HG03521 (cell line): ENCODE results near the gene TRIM2.
"Not testable (repeated sequence)": the region's sequence is repeated elsewhere in the genome, so short reads cannot be mapped to it uniquely, and the experiment has no call there.

ENCODE experiments used
- ATAC-seq: cut with Tn5 transposase; IDR thresholded peaks from one replicate; pipeline ENCODE4 v1.9.1; 2021; ENCODE audit warnings: mild to moderate bottlenecking, moderate library complexity; ENCODE audit not compliant: unreplicated experiment

Gene TRIM2

GRCh38 chr4:153186046-153186728, 18.1 kb upstream of the TRIM2 start:
- ATAC-seq: no peak

DNA sequence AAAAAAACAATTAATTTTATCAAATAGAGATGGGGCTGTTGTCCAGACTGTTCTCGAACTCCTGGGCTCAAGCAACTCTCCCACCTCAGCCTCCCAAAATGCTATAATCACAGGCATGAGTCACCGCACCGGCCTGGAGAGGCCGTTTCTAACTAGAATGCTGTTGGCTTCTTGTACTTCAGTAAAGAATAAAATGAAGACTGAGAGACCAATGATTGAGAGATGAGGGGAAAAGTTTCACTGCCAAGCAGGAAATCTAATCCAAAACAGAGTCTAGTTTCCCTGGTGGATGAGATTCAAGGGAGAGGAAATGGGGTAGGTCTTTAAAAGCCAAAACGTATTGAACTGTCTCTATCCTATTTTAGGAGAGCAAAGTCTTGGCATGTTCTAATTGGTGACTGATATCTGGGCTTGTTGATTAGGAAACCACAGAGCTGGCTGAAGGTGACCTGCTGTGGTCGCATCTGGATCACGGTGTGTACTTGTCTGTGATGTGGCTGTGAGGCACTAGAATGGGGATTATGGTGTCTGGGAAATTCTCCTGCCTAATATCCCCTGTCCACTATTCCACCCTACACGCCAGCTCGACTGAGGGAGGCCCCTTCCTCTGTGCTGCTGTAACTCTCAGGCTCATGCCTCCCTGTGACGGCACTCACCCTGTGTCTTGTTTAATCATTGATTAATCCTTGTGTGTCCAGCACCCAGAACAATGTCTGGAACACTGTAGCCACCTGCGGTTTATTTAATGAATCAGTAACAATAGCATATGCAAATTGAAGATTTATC, 15.0 kb upstream of the TRIM2 start:
- no peak for ATAC-seq

DNA sequence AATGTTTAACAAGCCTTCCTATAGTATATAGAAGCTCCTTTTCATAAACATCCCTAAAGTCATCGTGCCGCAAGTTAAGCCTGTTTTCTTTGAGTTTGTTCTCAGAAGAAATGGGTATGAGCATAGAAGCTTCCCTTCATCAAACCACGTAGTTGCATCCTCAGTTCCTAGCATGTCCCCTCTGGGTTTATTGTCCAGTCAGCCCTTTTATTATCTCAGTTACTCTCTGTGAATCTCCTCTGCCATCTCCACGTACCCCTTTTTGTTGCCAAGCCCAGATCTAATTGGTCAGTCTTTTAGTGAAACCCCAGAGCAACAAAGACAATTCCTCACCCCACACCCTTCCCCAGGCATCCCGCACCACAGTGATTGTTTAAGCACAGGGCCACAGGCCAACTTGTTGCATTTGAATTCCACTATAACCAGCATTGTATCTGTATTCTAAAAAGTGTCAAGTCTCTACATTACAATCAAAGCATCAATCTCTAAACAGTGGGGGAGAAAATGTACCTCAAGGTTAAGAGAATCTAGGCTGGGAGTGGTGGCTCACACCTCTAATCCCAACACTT, 12.4 kb upstream of the TRIM2 start:
- ATAC-seq: no peak

- ATAC-seq: no peak
Measured at GRCh38 chr4:153197301-153197700, 6.9 kb upstream of the TRIM2 start.

DNA sequence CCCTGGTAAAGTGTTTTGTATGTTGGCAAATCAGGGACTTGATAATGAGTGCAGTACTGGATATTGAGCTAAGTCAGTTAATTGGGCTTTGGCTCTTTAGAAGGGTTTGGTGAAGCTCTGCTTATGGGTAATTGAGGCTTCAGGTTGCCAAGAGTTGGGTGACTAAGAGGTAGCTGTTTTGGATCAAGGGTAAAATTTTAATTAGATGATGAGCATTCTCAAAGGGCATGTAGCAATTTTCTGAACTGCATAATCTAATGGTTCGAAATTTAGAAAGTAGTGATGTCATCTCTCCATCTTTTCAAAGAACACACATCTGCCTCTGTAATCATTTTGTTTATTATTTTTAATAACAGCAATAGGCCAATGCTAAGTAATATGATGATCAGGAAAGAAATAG, 5.5 kb upstream of the TRIM2 start:
- no peak for ATAC-seq

- not testable (repeated sequence) for ATAC-seq
Measured at GRCh38 chr4:153203746-153204145, 497 bp upstream of the TRIM2 start.

DNA sequence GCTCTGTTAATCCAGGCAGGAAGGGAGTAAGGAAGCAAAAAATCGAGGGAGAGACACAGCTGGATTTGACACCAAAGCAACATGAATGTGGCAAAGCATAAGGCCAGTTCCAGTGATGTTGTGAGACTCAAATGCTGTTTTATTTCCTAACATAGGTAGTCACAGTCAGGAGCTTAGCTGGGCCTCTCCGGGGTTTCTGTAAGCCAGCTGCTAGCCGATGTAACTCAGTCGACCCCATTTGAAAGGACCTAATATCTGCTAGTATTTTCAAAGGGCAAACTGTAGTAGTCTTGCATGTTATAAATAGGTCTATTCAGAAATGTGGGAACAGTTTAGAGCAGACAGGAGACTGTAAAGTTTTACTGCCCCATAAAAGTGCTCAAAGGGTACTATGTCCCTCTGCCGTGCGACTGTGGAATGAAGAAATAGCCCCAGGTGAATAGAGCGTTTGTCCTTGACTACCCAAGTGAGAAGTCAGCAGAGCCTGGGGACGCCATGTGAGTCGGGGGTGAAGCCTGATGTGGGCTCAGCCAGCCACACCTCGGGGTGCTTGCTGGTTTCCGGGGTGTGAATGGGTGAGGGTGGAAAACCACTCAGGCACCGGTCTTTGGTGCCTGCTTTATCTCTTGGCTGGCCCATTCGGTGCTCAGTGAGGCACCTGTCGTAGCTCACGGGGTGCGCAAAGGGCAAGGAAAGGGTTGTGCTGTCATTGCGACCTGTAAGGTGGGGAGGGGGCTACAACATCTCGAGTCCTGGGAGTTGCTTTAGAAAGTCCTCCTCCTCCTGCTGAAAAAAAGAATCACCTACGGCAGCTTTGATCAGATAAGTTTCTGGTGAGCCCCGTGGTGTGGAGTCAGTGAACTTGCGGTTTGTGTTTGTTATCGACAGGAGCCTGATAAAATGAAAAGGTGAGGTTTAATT, 745 bp downstream of the TRIM2 start:
- ATAC-seq: no peak

DNA sequence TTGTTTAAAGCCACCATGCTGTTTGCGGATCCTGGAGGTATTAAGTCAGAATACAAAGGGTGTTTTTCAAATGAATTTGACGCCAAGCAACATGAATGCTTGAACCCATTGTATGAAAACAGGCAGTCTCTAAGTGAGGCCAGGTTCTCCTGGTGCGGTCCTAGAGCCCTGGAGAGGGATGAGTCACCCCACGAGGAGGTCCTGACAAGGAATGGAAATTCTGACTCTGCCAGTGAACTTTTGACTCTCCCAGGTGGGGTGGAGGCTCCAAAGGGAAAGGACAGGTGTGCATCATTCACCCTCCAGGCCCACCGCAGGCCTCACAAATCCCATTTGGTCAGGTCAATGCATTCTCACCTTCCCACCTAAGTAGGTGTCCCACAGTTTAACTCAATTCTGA, 1.5 kb downstream of the TRIM2 start:
- no peak for ATAC-seq

DNA sequence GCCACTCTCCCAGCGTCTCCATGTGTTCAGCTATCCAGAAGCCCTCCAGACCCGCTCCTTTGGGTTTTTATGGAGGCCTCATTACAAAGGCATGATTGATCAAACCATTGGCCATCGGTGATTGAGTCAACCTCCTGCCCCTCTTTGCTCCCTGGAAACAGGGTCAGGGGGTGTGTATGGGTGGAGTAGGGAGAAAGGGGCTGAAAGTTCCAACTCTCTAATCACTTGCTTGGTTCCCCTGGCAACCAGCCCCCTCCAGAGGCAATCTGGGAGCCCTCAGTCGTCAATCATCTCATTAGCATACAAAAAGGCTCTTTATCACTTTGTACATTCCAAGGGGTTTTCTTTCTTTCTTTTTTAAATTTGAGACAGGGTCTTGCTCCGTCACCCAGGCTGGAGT, 2.3 kb downstream of the TRIM2 start:
- no peak for ATAC-seq

DNA sequence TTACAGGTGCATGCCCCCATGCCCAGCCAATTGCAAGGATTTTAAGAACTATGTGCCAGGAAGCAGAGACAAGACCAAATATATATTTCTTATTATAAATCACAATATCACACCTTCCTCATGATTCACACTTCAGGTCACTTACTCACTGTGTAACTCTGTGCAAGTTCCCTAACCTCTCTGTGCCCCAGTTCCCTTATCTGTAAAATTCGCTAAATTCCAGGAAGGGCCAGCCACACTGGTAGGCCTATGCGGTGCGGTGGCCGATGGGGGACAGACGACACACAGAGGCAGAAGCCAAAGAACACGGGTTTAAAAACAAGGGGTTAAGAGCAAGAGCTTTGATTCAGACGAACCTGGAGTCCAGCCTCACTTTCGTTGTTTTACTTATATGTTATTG, 2.8 kb downstream of the TRIM2 start:
- no peak for ATAC-seq

- ATAC-seq: no peak
Measured at GRCh38 chr4:153207567-153207966, 3.3 kb downstream of the TRIM2 start.

GRCh38 chr4:153209410-153209809, 5.2 kb downstream of the TRIM2 start:
- ATAC-seq: no peak

- ATAC-seq: no peak
Measured at GRCh38 chr4:153210727-153211126, 6.5 kb downstream of the TRIM2 start.

DNA sequence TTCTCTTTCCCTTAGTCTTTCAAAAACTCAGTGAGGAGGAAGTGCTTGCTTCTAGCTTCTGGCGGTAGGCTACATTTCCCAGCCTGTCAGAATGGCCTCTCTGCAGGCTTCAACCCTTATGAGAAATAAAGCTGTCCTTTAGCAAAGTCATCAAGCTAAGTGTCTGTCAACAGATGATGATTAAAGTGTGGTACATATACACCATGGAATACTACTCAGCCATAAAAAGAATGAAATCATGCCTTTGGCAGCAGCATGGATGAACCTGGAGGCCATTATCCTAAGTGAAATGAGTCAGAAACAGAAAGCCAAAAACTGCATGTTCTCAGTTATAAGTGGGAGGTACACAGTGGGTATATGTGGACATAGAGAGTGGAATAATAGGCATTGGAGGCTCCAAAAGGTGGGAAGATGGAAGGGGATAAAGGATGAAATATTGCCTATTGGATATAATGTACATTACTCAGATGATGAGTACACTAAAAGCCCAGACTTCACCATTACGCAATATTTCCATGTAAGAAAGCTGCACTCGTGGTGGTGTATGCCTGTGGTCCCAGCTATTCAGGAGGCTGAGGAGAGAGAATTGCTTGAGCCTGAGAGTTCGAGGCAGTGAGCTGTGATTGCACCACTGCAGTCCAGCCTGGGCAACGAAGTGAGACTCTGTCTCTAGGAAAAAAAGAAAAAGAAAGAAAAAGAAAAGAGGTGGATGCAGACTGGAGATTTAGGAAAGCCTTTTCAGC, 7.9 kb downstream of the TRIM2 start:
- no peak for ATAC-seq

GRCh38 chr4:153212736-153213135, 8.5 kb downstream of the TRIM2 start:
- ATAC-seq: no peak

- no peak for ATAC-seq
Measured at GRCh38 chr4:153215921-153216320, 11.7 kb downstream of the TRIM2 start.

DNA sequence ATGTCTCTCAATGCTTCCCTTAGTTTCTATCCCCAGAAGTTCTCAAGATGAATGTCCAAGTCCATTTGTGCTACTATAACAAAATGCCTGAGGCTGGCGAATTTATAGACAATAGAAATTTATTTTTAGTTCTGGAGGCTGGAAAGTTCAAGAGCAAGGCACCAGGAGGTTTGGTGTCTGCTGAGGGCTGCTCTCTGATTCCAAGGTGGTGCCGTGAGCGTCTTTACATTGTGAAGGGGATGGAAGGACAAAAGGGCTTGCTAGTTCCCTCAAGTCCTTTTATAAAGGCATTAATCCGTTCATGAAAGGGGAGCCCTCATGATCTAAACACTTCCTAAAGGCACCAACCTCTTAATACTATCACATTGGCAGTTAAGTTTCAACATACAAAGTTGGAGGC, 12.3 kb downstream of the TRIM2 start:
- ATAC-seq: no peak

GRCh38 chr4:153217440-153217839, 13.2 kb downstream of the TRIM2 start:
- no peak for ATAC-seq

DNA sequence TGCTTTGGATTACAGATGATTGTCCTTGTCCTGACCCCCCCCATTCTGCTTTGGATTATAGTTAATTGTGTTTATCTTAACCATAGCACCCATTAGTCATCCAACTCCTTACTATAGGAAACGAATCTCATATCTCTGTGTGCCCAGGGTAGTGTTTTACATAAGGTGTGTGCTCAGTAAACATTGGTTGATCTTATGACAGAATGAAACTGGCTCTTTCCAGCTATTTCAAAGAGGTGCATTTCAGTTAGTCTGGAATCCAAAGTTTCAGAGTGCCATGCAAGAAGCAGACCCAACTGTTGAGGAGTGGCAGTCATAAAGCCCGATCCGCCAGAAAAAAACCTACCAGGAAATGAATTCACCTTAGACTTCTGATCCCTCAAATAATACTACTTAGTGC, 14.7 kb downstream of the TRIM2 start:
- no peak for ATAC-seq

DNA sequence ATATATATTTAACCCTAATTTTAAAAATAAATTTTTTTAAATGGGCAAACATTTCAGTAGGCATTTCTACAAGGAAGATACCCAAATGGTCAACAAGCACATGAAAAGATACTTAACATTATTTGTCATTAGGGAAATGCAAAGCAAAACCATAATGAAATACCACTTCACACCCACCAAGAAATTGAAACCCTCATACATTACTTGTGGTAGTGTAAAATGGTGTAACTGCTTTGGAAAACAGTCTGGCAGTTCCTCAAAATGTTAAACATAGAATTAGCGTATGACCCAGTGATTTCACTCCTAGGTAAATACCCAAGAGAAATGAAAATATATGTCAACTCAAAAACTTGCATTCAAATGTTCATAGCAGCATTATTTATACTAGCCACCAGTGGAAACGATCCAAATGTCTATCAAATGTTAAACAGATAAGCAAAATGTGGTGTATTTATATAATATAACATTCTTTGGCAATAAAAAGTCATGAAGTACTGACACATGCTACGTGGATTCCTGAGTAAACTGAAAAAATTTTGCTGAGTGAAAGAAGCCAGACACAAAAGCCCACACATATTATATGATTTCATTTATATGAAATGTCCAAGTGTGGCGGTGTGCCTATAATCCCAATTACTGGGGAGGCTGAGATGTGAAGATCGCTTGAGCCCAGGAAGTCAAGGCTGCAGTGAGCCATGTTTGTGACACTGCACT, 16.6 kb downstream of the TRIM2 start:
- no peak for ATAC-seq
